ENCODE data around the gene NPHS1.

DNA sequence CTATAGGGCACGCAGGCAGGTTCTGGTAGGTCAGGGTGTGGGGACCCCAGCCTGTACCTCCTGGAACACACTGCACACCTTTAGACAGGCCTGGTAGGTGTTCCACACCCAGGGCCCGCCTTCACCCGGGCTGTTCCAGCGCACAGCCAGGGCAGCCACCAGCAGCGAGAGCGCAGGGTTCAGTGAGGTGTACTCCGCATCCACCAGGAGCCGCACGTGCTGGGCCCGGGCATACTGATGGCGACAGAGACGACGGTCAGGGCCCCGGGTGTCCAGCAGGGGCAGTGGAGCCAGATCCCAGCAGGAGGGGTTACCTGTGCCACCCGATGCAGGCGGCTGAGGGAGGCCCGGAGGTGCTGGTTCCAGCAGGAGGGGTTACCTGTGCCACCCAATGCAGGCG lies 45.7 kb downstream of the NPHS1 start:
- TF ChIP-seq, protein P1, sequence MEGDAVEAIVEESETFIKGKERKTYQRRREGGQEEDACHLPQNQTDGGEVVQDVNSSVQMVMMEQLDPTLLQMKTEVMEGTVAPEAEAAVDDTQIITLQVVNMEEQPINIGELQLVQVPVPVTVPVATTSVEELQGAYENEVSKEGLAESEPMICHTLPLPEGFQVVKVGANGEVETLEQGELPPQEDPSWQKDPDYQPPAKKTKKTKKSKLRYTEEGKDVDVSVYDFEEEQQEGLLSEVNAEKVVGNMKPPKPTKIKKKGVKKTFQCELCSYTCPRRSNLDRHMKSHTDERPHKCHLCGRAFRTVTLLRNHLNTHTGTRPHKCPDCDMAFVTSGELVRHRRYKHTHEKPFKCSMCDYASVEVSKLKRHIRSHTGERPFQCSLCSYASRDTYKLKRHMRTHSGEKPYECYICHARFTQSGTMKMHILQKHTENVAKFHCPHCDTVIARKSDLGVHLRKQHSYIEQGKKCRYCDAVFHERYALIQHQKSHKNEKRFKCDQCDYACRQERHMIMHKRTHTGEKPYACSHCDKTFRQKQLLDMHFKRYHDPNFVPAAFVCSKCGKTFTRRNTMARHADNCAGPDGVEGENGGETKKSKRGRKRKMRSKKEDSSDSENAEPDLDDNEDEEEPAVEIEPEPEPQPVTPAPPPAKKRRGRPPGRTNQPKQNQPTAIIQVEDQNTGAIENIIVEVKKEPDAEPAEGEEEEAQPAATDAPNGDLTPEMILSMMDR (IDR thresholded peaks at IDR 0.05), result no peak
- TF ChIP-seq POLR2AphosphoS5 (IDR thresholded peaks at IDR 0.05; ENCODE audit: low read depth, low read length) (no peak), SIN3A (IDR thresholded peaks at IDR 0.05; ENCODE audit: borderline replicate concordance, insufficient read depth, low read depth, low read length) (no peak), TCF7L2 (IDR thresholded peaks at IDR 0.05; ENCODE audit: low read depth, low read length) (no peak)
- TF ChIP-seq, protein P2, sequence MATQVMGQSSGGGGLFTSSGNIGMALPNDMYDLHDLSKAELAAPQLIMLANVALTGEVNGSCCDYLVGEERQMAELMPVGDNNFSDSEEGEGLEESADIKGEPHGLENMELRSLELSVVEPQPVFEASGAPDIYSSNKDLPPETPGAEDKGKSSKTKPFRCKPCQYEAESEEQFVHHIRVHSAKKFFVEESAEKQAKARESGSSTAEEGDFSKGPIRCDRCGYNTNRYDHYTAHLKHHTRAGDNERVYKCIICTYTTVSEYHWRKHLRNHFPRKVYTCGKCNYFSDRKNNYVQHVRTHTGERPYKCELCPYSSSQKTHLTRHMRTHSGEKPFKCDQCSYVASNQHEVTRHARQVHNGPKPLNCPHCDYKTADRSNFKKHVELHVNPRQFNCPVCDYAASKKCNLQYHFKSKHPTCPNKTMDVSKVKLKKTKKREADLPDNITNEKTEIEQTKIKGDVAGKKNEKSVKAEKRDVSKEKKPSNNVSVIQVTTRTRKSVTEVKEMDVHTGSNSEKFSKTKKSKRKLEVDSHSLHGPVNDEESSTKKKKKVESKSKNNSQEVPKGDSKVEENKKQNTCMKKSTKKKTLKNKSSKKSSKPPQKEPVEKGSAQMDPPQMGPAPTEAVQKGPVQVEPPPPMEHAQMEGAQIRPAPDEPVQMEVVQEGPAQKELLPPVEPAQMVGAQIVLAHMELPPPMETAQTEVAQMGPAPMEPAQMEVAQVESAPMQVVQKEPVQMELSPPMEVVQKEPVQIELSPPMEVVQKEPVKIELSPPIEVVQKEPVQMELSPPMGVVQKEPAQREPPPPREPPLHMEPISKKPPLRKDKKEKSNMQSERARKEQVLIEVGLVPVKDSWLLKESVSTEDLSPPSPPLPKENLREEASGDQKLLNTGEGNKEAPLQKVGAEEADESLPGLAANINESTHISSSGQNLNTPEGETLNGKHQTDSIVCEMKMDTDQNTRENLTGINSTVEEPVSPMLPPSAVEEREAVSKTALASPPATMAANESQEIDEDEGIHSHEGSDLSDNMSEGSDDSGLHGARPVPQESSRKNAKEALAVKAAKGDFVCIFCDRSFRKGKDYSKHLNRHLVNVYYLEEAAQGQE (IDR thresholded peaks at IDR 0.05; ENCODE audit: insufficient read depth in 1 of 2, low read depth in 2 of 2, low read length in 1 of 2), result no peak
